Psoas muscle (tissue), 8 donors: ENCODE data around the gene RASGEF1C. TPM values are rescaled to one million over a fixed set of nuclear protein-coding genes. Genes with fewer than 3 reads are reported as not detected.

Experiments used
- ATAC-seq, 4 donors: fragments of 200-7000 bp; cut with Tn5 transposase; one replicate each; pipeline ENCODE4 v1.9.1; 2020; ENCODE audit warnings: moderate library complexity in 3 of 4, mild to moderate bottlenecking in 2 of 4
- DNase-seq, 2 donors: peaks; one replicate each; pipeline ENCODE4 v3.0.0-alpha.2; 2020
- H3K27ac ChIP-seq: fragments of 200-600 bp; one replicate; pipeline ENCODE4 v1.8.0; 2022
- H3K27me3 ChIP-seq, 3 donors: fragments of 200-600 bp in 1 of 3; one replicate each; pipeline versions ENCODE4 v1.6.1 to v1.8.0; 2013 to 2022; ENCODE audit warnings: low read length in 2 of 3, mild to moderate bottlenecking in 2 of 3, moderate library complexity in 1 of 3; ENCODE audit not compliant: insufficient read depth in 3 of 3
- H3K36me3 ChIP-seq, 2 donors: fragments of 200-600 bp in 1 of 2; one replicate each; pipeline versions ENCODE4 v1.6.1 to v1.8.0; 2013 to 2022; ENCODE audit warnings: low read depth in 1 of 2, mild to moderate bottlenecking in 1 of 2, moderate library complexity in 1 of 2; ENCODE audit not compliant: insufficient read depth in 1 of 2
- H3K4me1 ChIP-seq: fragments of 200-600 bp; one replicate; pipeline ENCODE4 v1.8.0; 2022
- H3K4me3 ChIP-seq: fragments of 200-600 bp; one replicate; pipeline ENCODE4 v1.8.0; 2022; ENCODE audit warnings: mild to moderate bottlenecking
- H3K9me3 ChIP-seq: fragments of 200-600 bp; one replicate; pipeline ENCODE4 v1.8.0; 2022
- WGBS, 3 donors: extraction: QIAGEN DNeasy Blood & Tissue Kit; methylation state at CpG; one replicate each; pipeline versions ENCODE4 v1.1.6 to v1.1.7; 2013; 5-methylcytosine and 5-hydroxymethylcytosine counted together
- intact Hi-C, 2 donors: fragments of 100-400 bp; cut with DNase I; formaldehyde crosslinking; loops; one replicate each; pipeline versions ENCODE4 v1.11.0 to v1.14.2; 2022
- polyA plus RNA-seq, 3 donors: library from polyadenylated mRNA; stranded (reverse); fragments of 200-250 nt; gene quantifications; one replicate each; pipeline ENCODE4 v1.2.3, GENCODE V29; 2013
- total RNA-seq, 4 donors: library from RNA; stranded (reverse); fragmentation: NEBNext Ultra II Directional in 2 of 4; extraction: Animal tissue kit (Norgen Biotek cat#: 25700) in 2 of 4; gene quantifications; one replicate each; pipeline versions ENCODE4 v1.2.1 to v1.2.4, GENCODE V29; 2021 to 2023
- TF ChIP-seq, protein P1 (sequence below): fragments of 200-600 bp; IDR thresholded peaks from one replicate; pipeline ENCODE4 v1.8.0; 2022; ENCODE audit warnings: antibody characterized with exemption
- donor health status: healthy with polysubstance abuse.
- donor health status: DM: no; HTN: no; CAD: no; lungs with moderate emphysema.
- donor health status: Bipolar disorder and iron deficiency.
- donor health status: healthy.
- donor health status: DM: yes; HTN: yes; CAD: no.
- donor health status: DM: no; HTN: no; CAD: no.
- donor health status: DM: no; HTN: no; CAD: no.
- donor health status: DM: yes; HTN: yes; CAD: no.

Gene RASGEF1C
- total and polyA plus RNA-seq, 7 donors: 0.03 to 0.05 (median 0.04) TPM; not detected in 4

DNA sequence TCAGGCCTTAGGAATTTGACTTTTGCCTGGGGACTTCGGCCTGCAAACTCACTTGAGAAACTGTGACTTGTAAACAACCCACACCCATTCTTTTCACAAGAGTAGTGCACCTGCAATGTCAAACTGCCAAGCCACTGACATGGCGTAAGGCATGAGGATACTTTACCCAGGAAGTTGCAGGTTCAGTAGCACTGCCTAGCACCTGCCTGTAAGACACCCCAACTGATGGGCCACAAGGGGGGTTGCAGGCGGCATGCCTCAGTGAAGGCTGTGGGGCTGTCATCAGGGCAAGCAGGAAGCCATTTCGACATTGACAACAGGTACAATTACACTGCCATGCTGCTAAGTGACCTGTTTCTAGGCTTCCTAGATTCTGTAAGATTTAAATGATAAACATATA is 41.3 kb upstream of the RASGEF1C start:
- no peak for ATAC-seq
- Histone ChIP-seq H3K36me3 (peaks cover 5 to 33% of the 10 kb centered on the region in 2 donors), H3K9me3 (peaks cover 63% of the 10 kb centered on the region), H3K4me1 (no peaks in the 10 kb centered on the region), H3K27ac (no peak overlapping the region), H3K27me3 (no peaks in the 10 kb centered on the region), H3K4me3 (no peak overlapping the region)
- no peak for DNase-seq
- TF ChIP-seq, protein P1, sequence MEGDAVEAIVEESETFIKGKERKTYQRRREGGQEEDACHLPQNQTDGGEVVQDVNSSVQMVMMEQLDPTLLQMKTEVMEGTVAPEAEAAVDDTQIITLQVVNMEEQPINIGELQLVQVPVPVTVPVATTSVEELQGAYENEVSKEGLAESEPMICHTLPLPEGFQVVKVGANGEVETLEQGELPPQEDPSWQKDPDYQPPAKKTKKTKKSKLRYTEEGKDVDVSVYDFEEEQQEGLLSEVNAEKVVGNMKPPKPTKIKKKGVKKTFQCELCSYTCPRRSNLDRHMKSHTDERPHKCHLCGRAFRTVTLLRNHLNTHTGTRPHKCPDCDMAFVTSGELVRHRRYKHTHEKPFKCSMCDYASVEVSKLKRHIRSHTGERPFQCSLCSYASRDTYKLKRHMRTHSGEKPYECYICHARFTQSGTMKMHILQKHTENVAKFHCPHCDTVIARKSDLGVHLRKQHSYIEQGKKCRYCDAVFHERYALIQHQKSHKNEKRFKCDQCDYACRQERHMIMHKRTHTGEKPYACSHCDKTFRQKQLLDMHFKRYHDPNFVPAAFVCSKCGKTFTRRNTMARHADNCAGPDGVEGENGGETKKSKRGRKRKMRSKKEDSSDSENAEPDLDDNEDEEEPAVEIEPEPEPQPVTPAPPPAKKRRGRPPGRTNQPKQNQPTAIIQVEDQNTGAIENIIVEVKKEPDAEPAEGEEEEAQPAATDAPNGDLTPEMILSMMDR: no peak
- WGBS, 3 donors: 93 to 97% (median 97%) methylated on average over 4 of the region's 4 CpGs
- intact Hi-C loops: no loop called here

GRCh38 chr5:180241600-180241999 is 32.6 kb upstream of the RASGEF1C start:
- DNase-seq (no peak), ATAC-seq (no peak)
- Histone ChIP-seq H3K36me3 (peaks cover 12 to 80% of the 10 kb centered on the region in 2 donors), H3K4me1 (no peaks in the 10 kb centered on the region), H3K27me3 (no peaks in the 10 kb centered on the region), H3K27ac (no peak overlapping the region), H3K9me3 (peaks cover 23% of the 10 kb centered on the region), H3K4me3 (no peak overlapping the region)
- TF ChIP-seq, protein P1: no peak
- 89 to 96% (median 95%) methylated on average over 5 of the region's 5 CpGs for WGBS, 3 donors
- intact Hi-C loops: loop anchor here in 1 of 2 donors (10.0 kb wide), 1 partner anchor 1147 kb away; no protein-coding TSS in a partner anchor

DNA sequence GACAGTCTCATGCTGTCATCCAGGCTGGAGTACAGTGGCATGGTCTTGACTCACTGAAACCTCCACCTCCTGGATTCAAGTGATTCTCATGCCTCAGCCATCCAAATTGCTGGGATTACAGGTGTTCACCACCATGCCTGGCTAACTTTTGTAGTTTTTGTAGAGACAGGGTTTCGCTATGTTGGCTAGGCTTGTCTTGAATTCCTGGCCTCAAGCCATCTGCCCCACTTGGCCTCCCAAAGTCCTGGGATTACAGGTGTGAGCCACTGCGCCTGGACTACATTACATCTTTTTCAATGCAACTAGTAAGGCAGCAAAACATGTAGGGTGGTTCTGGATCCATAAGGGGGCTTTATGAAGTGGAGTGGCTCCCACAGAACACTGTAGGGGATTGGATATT is 29.6 kb upstream of the RASGEF1C start:
- H3K36me3 ChIP-seq: peaks cover 20 to 99% of the 10 kb centered on the region in 2 donors
- intact Hi-C loops: no loop called here

GRCh38 chr5:180235846-180236245 is 26.8 kb upstream of the RASGEF1C start:
- no peaks in the 10 kb centered on the region for H3K27me3 ChIP-seq
- DNase-seq (no peak), ATAC-seq (no peak)
- intact Hi-C loops: no loop called here
- WGBS, 3 donors: 96 to 100% (median 100%) methylated on average over 1 of the region's 1 CpG
- peaks cover 3% of the 10 kb centered on the region for H3K9me3 ChIP-seq
- H3K4me1 ChIP-seq: no peaks in the 10 kb centered on the region
- H3K36me3 ChIP-seq: peaks cover 14 to 83% of the 10 kb centered on the region in 2 donors
- H3K27ac ChIP-seq: no peak overlapping the region
- TF ChIP-seq, protein P1: no peak
- no peak overlapping the region for H3K4me3 ChIP-seq

More for the DNA sequence above, 29.6 kb upstream of the RASGEF1C start:
- WGBS, 3 donors: 97 to 100% (median 98%) methylated on average over 2 of the region's 2 CpGs
- ATAC-seq (no peak), DNase-seq (no peak)
- no peak overlapping the region for H3K27ac ChIP-seq
- H3K9me3 ChIP-seq: peaks cover 14% of the 10 kb centered on the region
- TF ChIP-seq, protein P1: no peak
- no peaks in the 10 kb centered on the region for H3K4me1 ChIP-seq
- H3K27me3 ChIP-seq: no peaks in the 10 kb centered on the region
- no peak overlapping the region for H3K4me3 ChIP-seq

DNA sequence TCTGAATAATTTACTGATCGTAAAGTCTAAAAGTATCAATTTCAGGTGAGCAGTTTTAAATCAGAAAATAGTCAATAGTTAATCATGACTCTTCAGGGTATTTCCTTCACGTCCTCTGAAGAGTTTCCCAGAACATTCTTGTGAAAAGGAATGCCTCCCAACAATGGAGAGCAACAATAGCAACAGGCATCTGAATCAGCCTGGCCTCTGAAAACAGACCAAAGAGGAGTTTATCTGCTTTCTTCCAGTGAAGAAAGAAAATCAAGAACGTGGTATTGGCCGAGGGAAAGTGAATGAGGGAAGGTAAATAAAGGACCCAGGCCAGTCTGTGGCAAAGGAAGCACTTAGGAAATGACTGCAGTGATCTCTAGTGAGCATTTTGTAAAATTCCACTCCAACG is 26.1 kb upstream of the RASGEF1C start:
- Histone ChIP-seq H3K9me3 (no peaks in the 10 kb centered on the region), H3K27me3 (no peaks in the 10 kb centered on the region), H3K27ac (no peak overlapping the region), H3K4me1 (no peaks in the 10 kb centered on the region), H3K36me3 (peaks cover 8 to 75% of the 10 kb centered on the region in 2 donors), H3K4me3 (no peak overlapping the region)
- DNase-seq (no peak), ATAC-seq (no peak)
- TF ChIP-seq, protein P1: no peak
- 84 to 86% (median 86%) methylated on average over 5 of the region's 5 CpGs for WGBS, 3 donors
- intact Hi-C loops: no loop called here
